AG10803 (cell line): Measurements from ENCODE around the gene GALNT17.

ENCODE experiments used
- DNase-seq: peaks from one replicate; pipeline ENCODE4 v3.0.0; 2010; ENCODE audit warnings: low read depth
- H3K4me3 ChIP-seq: 2 replicates; pipeline ENCODE4 v1.5.1; 2011; ENCODE audit warnings: mild to moderate bottlenecking, low read length, control low read depth
- TF ChIP-seq, protein P1 (sequence below): conservative IDR thresholded peaks from 2 replicates; pipeline ENCODE4 v1.5.1; 2011; ENCODE audit warnings: mild to moderate bottlenecking, low read length, control low read depth, inconsistent platforms

GALNT17 gene

DNA sequence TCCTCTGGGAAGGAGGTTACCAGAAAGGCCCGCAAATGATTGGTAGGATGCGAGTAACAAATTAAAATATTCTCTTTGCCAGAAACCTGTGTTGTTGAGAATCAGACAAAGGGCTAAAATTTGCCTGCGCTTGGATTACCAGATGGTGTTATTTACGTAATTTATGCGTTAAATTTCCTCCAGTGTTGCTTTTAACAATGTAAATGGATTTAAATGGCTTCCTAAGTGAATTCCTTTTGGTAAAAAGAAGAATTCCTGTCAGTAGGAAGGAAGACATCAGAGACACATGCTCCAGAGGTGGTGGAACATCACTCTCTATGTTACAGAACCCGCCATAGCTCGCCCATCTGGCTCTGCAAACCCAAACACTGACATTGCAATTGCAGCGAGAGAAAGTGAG, 520.6 kb downstream of the GALNT17 start:
- no peak overlapping the region for H3K4me3 ChIP-seq

DNA sequence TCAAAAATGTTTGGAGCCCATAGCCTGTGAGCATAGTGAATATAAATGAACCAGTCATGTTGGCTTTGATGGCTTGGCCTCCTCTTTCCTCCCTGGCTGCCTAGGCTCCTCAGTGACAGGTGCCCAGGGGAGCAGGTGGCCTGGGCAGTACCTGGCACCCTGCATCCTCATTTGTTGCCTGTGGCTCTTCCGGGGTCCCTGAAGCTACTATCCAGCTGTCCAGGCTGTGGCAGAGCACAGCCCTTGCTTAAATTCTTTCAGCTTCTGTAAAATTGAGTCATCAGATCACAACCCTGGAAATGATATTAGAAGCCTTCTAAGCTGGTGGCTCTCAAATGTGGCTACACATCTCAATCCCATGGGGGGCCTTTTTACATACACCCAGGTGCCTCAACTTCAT, 525.4 kb downstream of the GALNT17 start:
- DNase-seq = no peak
- TF ChIP-seq, protein P1, sequence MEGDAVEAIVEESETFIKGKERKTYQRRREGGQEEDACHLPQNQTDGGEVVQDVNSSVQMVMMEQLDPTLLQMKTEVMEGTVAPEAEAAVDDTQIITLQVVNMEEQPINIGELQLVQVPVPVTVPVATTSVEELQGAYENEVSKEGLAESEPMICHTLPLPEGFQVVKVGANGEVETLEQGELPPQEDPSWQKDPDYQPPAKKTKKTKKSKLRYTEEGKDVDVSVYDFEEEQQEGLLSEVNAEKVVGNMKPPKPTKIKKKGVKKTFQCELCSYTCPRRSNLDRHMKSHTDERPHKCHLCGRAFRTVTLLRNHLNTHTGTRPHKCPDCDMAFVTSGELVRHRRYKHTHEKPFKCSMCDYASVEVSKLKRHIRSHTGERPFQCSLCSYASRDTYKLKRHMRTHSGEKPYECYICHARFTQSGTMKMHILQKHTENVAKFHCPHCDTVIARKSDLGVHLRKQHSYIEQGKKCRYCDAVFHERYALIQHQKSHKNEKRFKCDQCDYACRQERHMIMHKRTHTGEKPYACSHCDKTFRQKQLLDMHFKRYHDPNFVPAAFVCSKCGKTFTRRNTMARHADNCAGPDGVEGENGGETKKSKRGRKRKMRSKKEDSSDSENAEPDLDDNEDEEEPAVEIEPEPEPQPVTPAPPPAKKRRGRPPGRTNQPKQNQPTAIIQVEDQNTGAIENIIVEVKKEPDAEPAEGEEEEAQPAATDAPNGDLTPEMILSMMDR = no peak
- no peak overlapping the region for H3K4me3 ChIP-seq

More for the DNA sequence above, 520.6 kb downstream of the GALNT17 start:
- TF ChIP-seq, protein P1 = no peak
- no peak for DNase-seq

DNA sequence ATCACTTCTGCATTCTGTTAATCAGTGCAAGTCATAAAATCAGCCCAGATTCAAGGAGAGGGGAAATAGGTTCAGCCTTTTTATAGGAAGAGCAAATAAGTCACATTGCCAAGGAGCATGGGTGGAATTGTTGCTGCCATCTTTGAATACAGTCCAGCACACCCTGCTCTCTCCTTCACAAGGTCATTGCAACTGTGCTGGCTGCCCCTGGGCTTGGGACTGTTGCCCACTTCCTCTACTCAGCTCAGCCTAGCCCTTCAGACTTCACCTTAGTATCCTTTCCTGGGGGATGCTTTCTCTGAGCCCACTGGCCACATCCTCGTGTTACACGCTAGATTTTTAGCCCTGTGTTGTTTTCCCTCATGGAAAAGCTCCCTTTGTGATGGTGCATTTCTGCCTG, 527.7 kb downstream of the GALNT17 start:
- no peak overlapping the region for H3K4me3 ChIP-seq
- no peak for DNase-seq
- TF ChIP-seq, protein P1 = no peak

DNA sequence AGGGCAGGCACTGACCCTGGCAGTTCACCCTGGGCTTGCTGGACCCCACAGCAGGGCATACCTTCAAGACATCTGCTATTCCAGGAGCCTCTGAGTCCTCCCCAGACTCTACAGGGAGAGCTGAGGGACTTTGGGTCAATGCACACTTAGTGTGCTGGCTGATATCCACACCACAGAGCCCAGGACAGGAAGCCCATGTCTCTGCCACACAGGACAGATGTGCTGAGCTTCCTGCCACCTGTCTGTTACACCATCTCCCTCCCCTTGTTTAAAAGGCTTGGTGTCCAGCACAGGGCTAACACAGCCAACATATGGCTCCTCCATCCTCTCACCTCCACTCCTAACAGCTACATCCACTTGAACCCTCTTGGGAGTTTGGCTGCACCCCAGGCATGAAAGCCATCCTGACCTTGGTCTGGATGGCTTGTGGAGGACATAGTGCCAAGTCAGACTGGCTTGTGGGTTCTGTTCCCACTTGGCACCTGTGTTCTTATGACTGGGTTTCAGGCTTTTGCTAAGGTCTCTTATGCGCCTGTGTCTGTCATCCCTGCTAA, 529.8 kb downstream of the GALNT17 start:
- no peak overlapping the region for H3K4me3 ChIP-seq
- TF ChIP-seq, protein P1 = no peak
- DNase-seq = no peak

DNA sequence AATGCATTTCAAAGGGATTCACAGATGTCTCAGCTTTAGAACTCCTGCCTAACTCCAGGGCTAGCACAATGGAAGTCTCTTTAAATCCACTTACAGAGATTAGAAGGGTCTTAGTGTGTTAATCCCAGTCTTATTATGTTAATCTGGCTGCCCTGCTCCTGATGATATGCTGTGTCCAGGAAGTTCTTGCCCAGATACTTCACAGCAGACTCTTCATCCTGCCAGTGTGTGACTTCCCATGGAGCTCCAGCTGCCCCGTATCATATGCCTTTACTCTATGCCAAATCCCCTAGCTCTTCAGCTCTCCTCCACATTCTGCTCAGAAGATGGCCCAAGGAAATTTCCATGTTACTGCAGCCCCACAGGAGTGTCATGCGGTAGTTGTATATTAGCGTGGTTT, 533.8 kb downstream of the GALNT17 start:
- DNase-seq = no peak
- H3K4me3 ChIP-seq = no peak overlapping the region
- TF ChIP-seq, protein P1 = no peak

DNA sequence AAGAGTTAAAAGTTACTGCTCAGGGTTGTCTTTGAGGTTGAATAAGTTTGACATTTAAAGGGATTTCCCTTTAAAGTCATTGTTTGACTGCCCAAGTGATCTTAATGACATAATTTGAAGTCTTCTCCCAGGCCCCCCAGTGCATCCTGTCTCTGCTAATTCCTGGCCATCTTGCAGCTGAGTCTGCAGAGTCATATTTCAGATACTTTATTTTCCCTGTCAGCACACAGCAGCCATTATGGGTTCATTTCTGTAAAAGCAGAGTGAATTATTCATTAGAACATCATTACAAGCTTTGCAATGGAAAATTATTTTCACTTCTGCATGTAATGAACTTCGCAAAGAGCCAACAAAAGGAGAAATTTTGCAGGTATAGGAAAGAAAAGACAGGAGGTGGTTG, 536.6 kb downstream of the GALNT17 start:
- TF ChIP-seq, protein P1 = no peak
- H3K4me3 ChIP-seq = no peak overlapping the region
- no peak for DNase-seq

DNA sequence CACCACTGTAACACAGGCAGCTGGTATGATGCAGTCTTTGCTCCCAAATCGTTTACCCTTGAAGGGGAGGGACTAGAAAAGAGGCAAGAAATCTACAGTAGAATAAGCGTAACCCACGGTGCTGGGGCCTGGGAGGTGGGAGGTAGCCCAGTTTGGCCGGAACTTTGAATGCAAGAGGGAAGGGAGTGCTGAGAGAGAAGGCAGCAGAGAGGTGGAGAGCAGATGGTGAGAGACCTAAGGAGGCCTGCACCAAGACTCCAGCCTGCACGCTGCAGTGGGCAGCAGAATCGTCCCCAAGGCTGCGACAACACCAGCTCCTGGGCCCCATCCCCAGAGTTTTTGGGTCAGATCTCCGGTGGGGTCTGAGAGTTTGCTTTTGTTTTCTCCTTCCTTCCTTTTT, 547.5 kb downstream of the GALNT17 start:
- H3K4me3 ChIP-seq = no peak overlapping the region
- TF ChIP-seq, protein P1 = no peak
- no peak for DNase-seq
